ENCODE data around the gene ZNF362. TPM values are rescaled to one million over a fixed set of nuclear protein-coding genes. Genes with fewer than 3 reads are reported as not detected.

Gene ZNF362
- polyA plus RNA-seq, 1 of the 3 experiments (the other 2 are of a cell fraction) = 17.1 TPM

DNA sequence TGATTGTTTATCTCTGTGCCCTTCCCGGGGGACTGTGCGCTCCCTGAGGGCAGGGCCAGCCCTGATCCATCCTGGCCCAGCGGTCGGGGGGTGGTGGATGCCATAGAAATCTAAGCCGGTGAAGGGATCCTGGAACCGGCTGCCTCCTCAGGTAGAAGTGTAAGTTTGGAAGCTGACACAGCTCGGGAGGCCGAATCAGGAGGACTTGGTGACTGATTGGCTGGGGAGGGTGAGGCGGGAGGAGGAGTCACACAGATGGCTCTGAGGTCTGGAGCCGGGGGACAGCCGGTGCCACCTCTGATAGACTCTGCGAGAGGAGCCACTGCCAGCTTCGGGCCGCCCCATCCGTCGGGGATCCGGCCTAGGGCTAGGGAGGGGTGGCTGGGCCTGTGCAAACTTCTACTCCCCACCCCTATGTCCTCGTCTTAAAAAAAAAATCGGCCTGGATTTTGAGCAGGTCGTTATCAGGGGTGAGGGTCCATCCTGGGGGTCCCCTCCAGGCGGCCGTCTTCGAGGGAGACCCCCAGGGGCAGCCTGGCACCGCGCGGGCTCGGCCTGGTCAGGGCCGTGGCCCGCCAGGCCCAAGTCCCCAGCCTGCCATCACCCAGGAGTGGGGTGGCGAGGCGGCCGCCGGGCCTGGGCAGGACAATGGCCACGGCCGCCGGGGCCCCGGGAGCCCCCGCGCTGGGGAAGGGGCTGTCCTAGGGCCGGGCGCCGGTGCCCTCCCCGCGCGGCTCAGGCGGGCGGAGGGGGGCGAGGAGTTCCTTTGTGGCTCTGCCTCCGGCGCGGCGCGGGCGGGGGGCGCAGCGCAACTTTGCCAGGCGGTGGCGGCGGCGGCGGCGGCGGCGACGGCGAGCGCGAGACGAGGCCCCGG, 708 bp upstream of the ZNF362 start:
- Histone ChIP-seq H3K36me3 (replicated peaks in 1 of 2; ENCODE audit: control insufficient read depth in 1 of 2, insufficient read depth in 2 of 2, low read length in 1 of 2) (no peaks in the 10 kb centered on the region), H3F3A (replicated peaks; ENCODE audit: insufficient read depth) (peaks cover 9% of the 10 kb centered on the region), H3K9me3 (no peaks in the 10 kb centered on the region), H3K9ac (peak overlapping the region; percentile 79), H3K4me2 (peak overlapping the region; percentile 77), H3K27ac (ENCODE audit: low read depth in 2 of 2, low read length in 1 of 2) (peak overlapping the region; percentile 61 to 94), H4K20me1 (ENCODE audit: insufficient read depth) (peaks cover 6% of the 10 kb centered on the region; the same call in 1 of the 2 replicates), H3K4me3 (ENCODE audit: low read depth in 2 of 2, low read length in 1 of 2) (peak overlapping the region; percentile 50 to 86; a peak in 3 of 4 replicates), H2AFZ (ENCODE audit: low read depth) (peak overlapping the region; percentile 76; the same call in 1 of the 2 replicates), H3K79me2 (ENCODE audit: insufficient read depth) (peaks cover 38% of the 10 kb centered on the region), H3K9me2 (no peaks in the 10 kb centered on the region), H3K27me3 (ENCODE audit: insufficient read depth) (no peaks in the 10 kb centered on the region), H3K4me1 (ENCODE audit: control insufficient read depth in 1 of 2, insufficient read depth in 2 of 2, low read depth in 1 of 2, low read length in 1 of 2) (peaks cover 16 to 32% of the 10 kb centered on the region in 2 experiments; a peak in 2 of 4 replicates)
- TF ChIP-seq TAF1 (IDR thresholded peaks at IDR 0.05; ENCODE audit: borderline replicate concordance, low read depth, low read length) = peak; percentile 32; the same call in 1 of the 2 replicates
- TF ChIP-seq, protein P1, sequence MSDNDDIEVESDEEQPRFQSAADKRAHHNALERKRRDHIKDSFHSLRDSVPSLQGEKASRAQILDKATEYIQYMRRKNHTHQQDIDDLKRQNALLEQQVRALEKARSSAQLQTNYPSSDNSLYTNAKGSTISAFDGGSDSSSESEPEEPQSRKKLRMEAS (IDR thresholded peaks at IDR 0.05; ENCODE audit: low read depth) = no peak
- no peak; the same call in 1 of the 2 replicates for TF ChIP-seq MXI1 (IDR thresholded peaks at IDR 0.05; ENCODE audit: low read depth, low read length)
- TF ChIP-seq YY1 (IDR thresholded peaks at IDR 0.05; ENCODE audit: low read depth) = no peak
- no peak for TF ChIP-seq SIN3A (IDR thresholded peaks at IDR 0.05; ENCODE audit: borderline replicate concordance, low read depth, low read length)
- TF ChIP-seq, protein P2, sequence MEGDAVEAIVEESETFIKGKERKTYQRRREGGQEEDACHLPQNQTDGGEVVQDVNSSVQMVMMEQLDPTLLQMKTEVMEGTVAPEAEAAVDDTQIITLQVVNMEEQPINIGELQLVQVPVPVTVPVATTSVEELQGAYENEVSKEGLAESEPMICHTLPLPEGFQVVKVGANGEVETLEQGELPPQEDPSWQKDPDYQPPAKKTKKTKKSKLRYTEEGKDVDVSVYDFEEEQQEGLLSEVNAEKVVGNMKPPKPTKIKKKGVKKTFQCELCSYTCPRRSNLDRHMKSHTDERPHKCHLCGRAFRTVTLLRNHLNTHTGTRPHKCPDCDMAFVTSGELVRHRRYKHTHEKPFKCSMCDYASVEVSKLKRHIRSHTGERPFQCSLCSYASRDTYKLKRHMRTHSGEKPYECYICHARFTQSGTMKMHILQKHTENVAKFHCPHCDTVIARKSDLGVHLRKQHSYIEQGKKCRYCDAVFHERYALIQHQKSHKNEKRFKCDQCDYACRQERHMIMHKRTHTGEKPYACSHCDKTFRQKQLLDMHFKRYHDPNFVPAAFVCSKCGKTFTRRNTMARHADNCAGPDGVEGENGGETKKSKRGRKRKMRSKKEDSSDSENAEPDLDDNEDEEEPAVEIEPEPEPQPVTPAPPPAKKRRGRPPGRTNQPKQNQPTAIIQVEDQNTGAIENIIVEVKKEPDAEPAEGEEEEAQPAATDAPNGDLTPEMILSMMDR (IDR thresholded peaks at IDR 0.05) = no peak
- TF ChIP-seq, protein P3, sequence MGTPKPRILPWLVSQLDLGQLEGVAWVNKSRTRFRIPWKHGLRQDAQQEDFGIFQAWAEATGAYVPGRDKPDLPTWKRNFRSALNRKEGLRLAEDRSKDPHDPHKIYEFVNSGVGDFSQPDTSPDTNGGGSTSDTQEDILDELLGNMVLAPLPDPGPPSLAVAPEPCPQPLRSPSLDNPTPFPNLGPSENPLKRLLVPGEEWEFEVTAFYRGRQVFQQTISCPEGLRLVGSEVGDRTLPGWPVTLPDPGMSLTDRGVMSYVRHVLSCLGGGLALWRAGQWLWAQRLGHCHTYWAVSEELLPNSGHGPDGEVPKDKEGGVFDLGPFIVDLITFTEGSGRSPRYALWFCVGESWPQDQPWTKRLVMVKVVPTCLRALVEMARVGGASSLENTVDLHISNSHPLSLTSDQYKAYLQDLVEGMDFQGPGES (IDR thresholded peaks at IDR 0.05; ENCODE audit: low read depth, low read length) = no peak
- no peak for TF ChIP-seq SMC3 (IDR thresholded peaks at IDR 0.05; ENCODE audit: low read depth, low read length)
- TF ChIP-seq, protein P4, sequence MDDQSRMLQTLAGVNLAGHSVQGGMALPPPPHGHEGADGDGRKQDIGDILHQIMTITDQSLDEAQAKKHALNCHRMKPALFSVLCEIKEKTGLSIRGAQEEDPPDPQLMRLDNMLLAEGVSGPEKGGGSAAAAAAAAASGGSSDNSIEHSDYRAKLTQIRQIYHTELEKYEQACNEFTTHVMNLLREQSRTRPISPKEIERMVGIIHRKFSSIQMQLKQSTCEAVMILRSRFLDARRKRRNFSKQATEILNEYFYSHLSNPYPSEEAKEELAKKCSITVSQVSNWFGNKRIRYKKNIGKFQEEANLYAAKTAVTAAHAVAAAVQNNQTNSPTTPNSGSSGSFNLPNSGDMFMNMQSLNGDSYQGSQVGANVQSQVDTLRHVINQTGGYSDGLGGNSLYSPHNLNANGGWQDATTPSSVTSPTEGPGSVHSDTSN (IDR thresholded peaks at IDR 0.05) = no peak
- no peak for TF ChIP-seq NRF1 (IDR thresholded peaks at IDR 0.05; ENCODE audit: low read depth, low read length)
- no peak for TF ChIP-seq TCF12 (IDR thresholded peaks at IDR 0.05)
- TF ChIP-seq POLR2AphosphoS5 (IDR thresholded peaks at IDR 0.05; ENCODE audit: low read depth, low read length) = peak; percentile 67
- TF ChIP-seq GABPA (IDR thresholded peaks at IDR 0.05; ENCODE audit: low read depth) = no peak
- TF ChIP-seq FOSL2 (IDR thresholded peaks at IDR 0.05; ENCODE audit: borderline replicate concordance, low read depth) = no peak
- 36% methylated on average over 13 of the region's 70 CpGs for WGBS (ENCODE audit: low lambda C conversion rate)
- peak; percentile 90 for DNase-seq
- CTCF ChIA-PET = interaction anchor here (1.0 to 1.4 kb wide), 2 partner anchors 10 to 40 kb away, joined by 3 read pairs; no protein-coding TSS in a partner anchor
- POLR2A ChIA-PET = interaction anchor here (0.9 to 1.4 kb wide), 3 partner anchors 19 to 128 kb away, joined by 3 to 10 read pairs (median 8); partner anchors contain the start of gene TRIM62

Measured in SK-N-SH (cell line).